ENCODE measurements around the gene CIB4.
"Not testable (repeated sequence)": the region's sequence is repeated elsewhere in the genome, so short reads cannot be mapped to it uniquely, and the experiment has no call there.

CIB4 gene

GRCh38 chr2:26569216-26570082, 71.7 kb downstream of the CIB4 start:
- in situ Hi-C loops (cut with HindIII; ENCODE audit: low sequenced_read_pairs), result no loop called here
- no peak overlapping the region for H3K4me3 ChIP-seq (ENCODE audit: low read depth, low read length)
- no peak for TF ChIP-seq CTCF (IDR thresholded peaks at IDR 0.05; ENCODE audit: low read depth, low read length)
- DNase-seq (ENCODE audit: low read depth, low spot score), result no peak

GRCh38 chr2:26568076-26568890, 72.9 kb downstream of the CIB4 start:
- no peak for DNase-seq (ENCODE audit: low read depth, low spot score)
- no peak overlapping the region for H3K4me3 ChIP-seq (ENCODE audit: low read depth, low read length)
- no peak for TF ChIP-seq CTCF (IDR thresholded peaks at IDR 0.05; ENCODE audit: low read depth, low read length)
- in situ Hi-C loops (cut with HindIII; ENCODE audit: low sequenced_read_pairs), result no loop called here

GRCh38 chr2:26567534-26567933, 73.6 kb downstream of the CIB4 start:
- in situ Hi-C loops (cut with HindIII; ENCODE audit: low sequenced_read_pairs), result no loop called here
- no peak overlapping the region for H3K4me3 ChIP-seq (ENCODE audit: low read depth, low read length)
- DNase-seq (ENCODE audit: low read depth, low spot score), result no peak

GRCh38 chr2:26566731-26567130, 74.4 kb downstream of the CIB4 start:
- H3K4me3 ChIP-seq (ENCODE audit: low read depth, low read length); in situ Hi-C loops (cut with HindIII; ENCODE audit: low sequenced_read_pairs); DNase-seq (ENCODE audit: low read depth, low spot score): not testable (repeated sequence)

More at GRCh38 chr2:26567534-26567933, 73.6 kb downstream of the CIB4 start:
- no peak for TF ChIP-seq CTCF (IDR thresholded peaks at IDR 0.05; ENCODE audit: low read depth, low read length)

GRCh38 chr2:26566081-26566375, 75.1 kb downstream of the CIB4 start:
- in situ Hi-C loops (cut with HindIII; ENCODE audit: low sequenced_read_pairs), result no loop called here
- DNase-seq (ENCODE audit: low read depth, low spot score), result no peak
- no peak overlapping the region for H3K4me3 ChIP-seq (ENCODE audit: low read depth, low read length)
- no peak for TF ChIP-seq CTCF (IDR thresholded peaks at IDR 0.05; ENCODE audit: low read depth, low read length)

GRCh38 chr2:26564121-26564644, 77.0 kb downstream of the CIB4 start:
- TF ChIP-seq CTCF (IDR thresholded peaks at IDR 0.05; ENCODE audit: low read depth, low read length), result no peak
- in situ Hi-C loops (cut with HindIII; ENCODE audit: low sequenced_read_pairs), result no loop called here
- no peak overlapping the region for H3K4me3 ChIP-seq (ENCODE audit: low read depth, low read length)
- DNase-seq (ENCODE audit: low read depth, low spot score), result no peak

GRCh38 chr2:26563686-26564085, 77.5 kb downstream of the CIB4 start:
- no peak overlapping the region for H3K4me3 ChIP-seq (ENCODE audit: low read depth, low read length)
- TF ChIP-seq CTCF (IDR thresholded peaks at IDR 0.05; ENCODE audit: low read depth, low read length), result no peak
- in situ Hi-C loops (cut with HindIII; ENCODE audit: low sequenced_read_pairs), result no loop called here
- DNase-seq (ENCODE audit: low read depth, low spot score), result no peak

Measured in astrocyte of the spinal cord (primary cell).